Gastroesophageal sphincter (tissue), 4 donors: Measurements from ENCODE around the gene XXYLT1. TPM values are rescaled to one million over a fixed set of nuclear protein-coding genes. Genes with fewer than 3 reads are reported as not detected.
"Not testable (repeated sequence)": the region's sequence is repeated elsewhere in the genome, so short reads cannot be mapped to it uniquely, and the experiment has no call there.

Experiments
- ATAC-seq: fragments of 150-250 bp; one replicate; pipeline ENCODE4 v1.9.1; 2016; ENCODE audit warnings: mild to moderate bottlenecking, moderate library complexity
- H3K27ac ChIP-seq, 4 donors: fragments of 200-600 bp; sonication (generic) in 3 of 4; 1 replicate in 3 of 4; 2 replicates in 1 of 4; pipeline ENCODE4 v1.5.1; 2016 to 2019
- H3K27me3 ChIP-seq: fragments of 200-600 bp; sonication (generic); one replicate; pipeline ENCODE4 v1.5.1; 2019
- H3K36me3 ChIP-seq, 2 donors: fragments of 200-600 bp; sonication (generic); one replicate each; pipeline ENCODE4 v1.5.1; 2019; ENCODE audit warnings: control low read depth in 1 of 2
- H3K4me1 ChIP-seq, 3 donors: fragments of 200-600 bp; sonication (generic); 1 replicate in 2 of 3; 2 replicates in 1 of 3; pipeline ENCODE4 v1.5.1; 2016 to 2019; ENCODE audit warnings: control low read depth in 2 of 3
- H3K4me3 ChIP-seq, 2 donors: fragments of 200-600 bp; sonication (generic); one replicate each; pipeline ENCODE4 v1.5.1; 2019; ENCODE audit warnings: mild to moderate bottlenecking in 1 of 2, moderate library complexity in 1 of 2
- H3K9me3 ChIP-seq, 3 donors: fragments of 200-600 bp; sonication (generic); one replicate each; pipeline ENCODE4 v1.5.1; 2017 to 2019; ENCODE audit warnings: control low read depth in 2 of 3
- EP300 ChIP-seq: sonication (generic); formaldehyde crosslinking; IDR thresholded peaks from one replicate; pipeline ENCODE4 v1.6.1; 2017; ENCODE audit warnings: antibody characterized with exemption, mild to moderate bottlenecking
- POLR2A ChIP-seq, 2 donors: fragments of 450-650 bp; IDR thresholded peaks; one replicate each; pipeline ENCODE4 v1.6.1; 2017; ENCODE audit warnings: antibody characterized with exemption in 2 of 2, mild to moderate bottlenecking in 2 of 2, moderate library complexity in 1 of 2
- POLR2AphosphoS5 ChIP-seq: sonication (generic); formaldehyde crosslinking; IDR thresholded peaks from one replicate; pipeline ENCODE4 v1.6.1; 2017; ENCODE audit warnings: antibody characterized with exemption
- WGBS, 2 donors: methylation state at CpG; one replicate each; pipeline ENCODE4 v1.1.5; 2018; ENCODE audit warnings: low coverage in 1 of 2; 5-methylcytosine and 5-hydroxymethylcytosine counted together
- total RNA-seq, 4 donors: library from RNA; depleted of rRNA; stranded (reverse); fragments of >200 nt; gene quantifications; one replicate each; pipeline ENCODE4 v1.1.0, GENCODE V29; 2016
- TF ChIP-seq, protein P1 (sequence below), 4 experiments: fragments of 200-600 bp in 2 of 4; fragments of 450-650 bp in 2 of 4; sonication (generic) in 1 of 4; IDR thresholded peaks; one replicate each; pipeline ENCODE4 v1.5.1; 2017 to 2019; ENCODE audit warnings: antibody characterized with exemption in 4 of 4, mild to moderate bottlenecking in 2 of 4, moderate library complexity in 2 of 4

XXYLT1 gene
- total RNA-seq, 4 donors from 2014 or later, result 10.1 to 14.0 (median 12.5) TPM

DNA sequence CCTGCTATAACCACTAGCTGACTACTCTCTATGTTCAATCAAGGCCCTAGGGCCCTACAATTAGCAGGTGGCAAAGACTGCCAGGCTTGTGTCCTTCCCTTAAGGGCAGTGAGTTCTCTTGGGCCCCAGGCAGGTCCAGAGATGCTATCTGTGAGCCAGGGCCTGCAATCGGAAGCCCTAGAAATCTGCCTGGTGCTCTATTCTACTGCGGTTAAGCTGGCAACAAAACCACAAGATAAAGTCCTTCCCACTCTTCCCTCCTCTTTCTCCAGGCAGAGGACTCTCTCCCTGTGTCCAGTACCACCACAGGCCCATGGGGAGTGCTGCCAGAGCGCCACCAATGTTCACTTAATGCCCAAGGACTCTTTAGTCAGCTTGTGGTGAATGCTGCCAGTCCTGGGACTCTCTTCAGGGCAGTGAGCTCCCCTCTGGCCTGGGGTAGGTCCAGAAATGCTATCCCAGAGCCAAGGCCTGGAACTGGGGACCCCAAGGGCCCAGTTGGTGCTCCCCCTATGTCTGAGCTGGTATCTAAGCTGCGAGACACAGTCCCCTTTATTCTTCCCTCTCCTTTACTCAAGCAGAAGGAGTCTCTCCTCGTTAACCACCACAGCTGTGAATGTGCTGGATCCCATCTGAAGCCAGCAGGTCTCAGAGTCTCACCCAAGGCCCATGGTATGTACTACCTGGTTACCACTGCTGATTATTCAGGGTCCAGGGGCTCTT is 34.7 kb downstream of the XXYLT1 start:
- H3K4me1 ChIP-seq, result peaks cover 0 to 34% (median 7%) of the 10 kb centered on the region in 3 donors
- no peaks in the 10 kb centered on the region for H3K36me3 ChIP-seq
- no peaks in the 10 kb centered on the region for H3K27me3 ChIP-seq
- no peak for ATAC-seq
- H3K9me3 ChIP-seq, result no peaks in the 10 kb centered on the region
- WGBS, 2 donors, result no CpG with 5 or more reads among the region's 5 CpGs
- H3K4me3 ChIP-seq, result no peak overlapping the region
- peak overlapping the region in 1 of 4 donors; percentile 3 for H3K27ac ChIP-seq
- TF ChIP-seq, protein P1, sequence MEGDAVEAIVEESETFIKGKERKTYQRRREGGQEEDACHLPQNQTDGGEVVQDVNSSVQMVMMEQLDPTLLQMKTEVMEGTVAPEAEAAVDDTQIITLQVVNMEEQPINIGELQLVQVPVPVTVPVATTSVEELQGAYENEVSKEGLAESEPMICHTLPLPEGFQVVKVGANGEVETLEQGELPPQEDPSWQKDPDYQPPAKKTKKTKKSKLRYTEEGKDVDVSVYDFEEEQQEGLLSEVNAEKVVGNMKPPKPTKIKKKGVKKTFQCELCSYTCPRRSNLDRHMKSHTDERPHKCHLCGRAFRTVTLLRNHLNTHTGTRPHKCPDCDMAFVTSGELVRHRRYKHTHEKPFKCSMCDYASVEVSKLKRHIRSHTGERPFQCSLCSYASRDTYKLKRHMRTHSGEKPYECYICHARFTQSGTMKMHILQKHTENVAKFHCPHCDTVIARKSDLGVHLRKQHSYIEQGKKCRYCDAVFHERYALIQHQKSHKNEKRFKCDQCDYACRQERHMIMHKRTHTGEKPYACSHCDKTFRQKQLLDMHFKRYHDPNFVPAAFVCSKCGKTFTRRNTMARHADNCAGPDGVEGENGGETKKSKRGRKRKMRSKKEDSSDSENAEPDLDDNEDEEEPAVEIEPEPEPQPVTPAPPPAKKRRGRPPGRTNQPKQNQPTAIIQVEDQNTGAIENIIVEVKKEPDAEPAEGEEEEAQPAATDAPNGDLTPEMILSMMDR (IDR thresholded peaks at IDR 0.05), result no peak
- TF ChIP-seq POLR2A (IDR thresholded peaks at IDR 0.05) (no peak), EP300 (no peak), POLR2AphosphoS5 (no peak)

DNA sequence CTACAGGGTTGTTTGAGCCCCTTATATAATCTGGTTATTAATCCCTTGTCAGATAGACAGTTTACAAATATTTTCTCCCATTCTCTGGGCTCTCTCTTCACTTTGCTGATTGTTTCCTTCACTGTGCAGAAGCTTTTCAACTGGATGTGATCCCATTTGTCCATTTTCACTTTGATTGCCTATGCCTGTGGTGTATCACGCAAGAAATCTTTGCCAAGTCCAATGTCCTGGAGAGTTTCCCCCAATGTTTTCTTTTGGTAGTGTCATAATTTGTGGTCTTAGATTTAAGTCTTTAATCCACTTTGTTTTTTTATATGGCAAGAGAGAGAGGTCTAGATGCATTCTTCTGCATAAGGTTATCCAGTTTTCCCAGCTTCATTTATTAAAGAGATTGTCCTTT is 40.7 kb downstream of the XXYLT1 start:
- Histone ChIP-seq H3K27me3 (no peaks in the 10 kb centered on the region), H3K4me3 (no peak overlapping the region), H3K27ac (no peak overlapping the region), H3K36me3 (peaks cover 0 to 13% of the 10 kb centered on the region in 2 donors), H3K9me3 (no peaks in the 10 kb centered on the region), H3K4me1 (no peaks in the 10 kb centered on the region)
- WGBS, 2 donors, result 64 to 86% methylated on average over 1 of the region's 1 CpG
- no peak for ATAC-seq
- no peak for TF ChIP-seq POLR2AphosphoS5
- TF ChIP-seq EP300, result no peak
- no peak for TF ChIP-seq POLR2A (IDR thresholded peaks at IDR 0.05)
- TF ChIP-seq, protein P1 (IDR thresholded peaks at IDR 0.05), result no peak

DNA sequence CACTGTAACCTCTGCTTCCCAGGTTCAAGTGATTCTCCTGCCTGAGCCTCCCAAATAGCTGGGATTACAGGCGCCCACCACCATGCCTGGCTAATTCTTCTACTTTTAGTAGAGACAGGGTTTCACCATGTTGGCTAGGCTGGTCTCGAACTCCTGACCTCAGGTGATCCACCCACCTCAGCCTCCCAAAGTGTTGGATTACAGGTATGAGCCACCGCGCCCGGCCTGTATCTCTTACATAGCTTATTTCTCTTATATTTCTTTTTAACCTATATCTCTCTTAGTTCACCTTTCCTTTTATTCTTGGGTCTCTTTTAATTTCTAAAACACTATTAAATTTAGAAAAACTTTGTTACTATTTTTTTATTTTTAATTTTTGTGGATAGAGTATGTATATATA is 42.1 kb downstream of the XXYLT1 start:
- not testable (repeated sequence) for H3K27ac ChIP-seq, H3K4me1 ChIP-seq, H3K27me3 ChIP-seq, ATAC-seq, H3K4me3 ChIP-seq, H3K9me3 ChIP-seq
- 91 to 98% methylated on average over 4 to 5 of the region's 5 CpGs for WGBS, 2 donors
- H3K36me3 ChIP-seq, result peaks cover 0 to 14% of the 10 kb centered on the region in 2 donors

DNA sequence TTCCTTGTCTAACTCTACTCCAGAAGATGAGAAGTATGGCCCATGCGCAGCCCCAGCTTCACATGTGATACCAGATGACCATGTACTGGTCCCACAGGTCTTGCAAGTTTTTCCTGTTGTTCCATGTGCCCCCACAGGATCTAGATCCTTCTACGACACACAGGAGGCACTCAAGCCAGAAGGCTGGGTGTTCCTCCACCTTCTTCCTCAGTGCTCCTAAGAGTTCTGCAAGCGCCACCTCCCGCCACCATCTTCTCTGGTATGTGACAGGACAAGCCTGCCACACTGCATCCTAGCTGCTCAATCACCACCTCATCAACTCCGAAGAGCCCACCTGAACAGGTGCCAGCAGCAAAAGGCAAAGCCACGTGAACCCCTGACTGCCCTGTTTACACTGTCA is 43.1 kb downstream of the XXYLT1 start:
- Histone ChIP-seq H3K27ac (no peak overlapping the region), H3K36me3 (peaks cover 0 to 14% of the 10 kb centered on the region in 2 donors), H3K9me3 (no peaks in the 10 kb centered on the region), H3K27me3 (no peaks in the 10 kb centered on the region), H3K4me1 (peaks cover 0 to 18% (median 14%) of the 10 kb centered on the region in 3 donors), H3K4me3 (no peak overlapping the region)
- TF ChIP-seq EP300 (no peak), POLR2A (IDR thresholded peaks at IDR 0.05) (no peak)
- ATAC-seq, result no peak
- 91 to 97% methylated on average over 1 to 5 of the region's 6 CpGs for WGBS, 2 donors

DNA sequence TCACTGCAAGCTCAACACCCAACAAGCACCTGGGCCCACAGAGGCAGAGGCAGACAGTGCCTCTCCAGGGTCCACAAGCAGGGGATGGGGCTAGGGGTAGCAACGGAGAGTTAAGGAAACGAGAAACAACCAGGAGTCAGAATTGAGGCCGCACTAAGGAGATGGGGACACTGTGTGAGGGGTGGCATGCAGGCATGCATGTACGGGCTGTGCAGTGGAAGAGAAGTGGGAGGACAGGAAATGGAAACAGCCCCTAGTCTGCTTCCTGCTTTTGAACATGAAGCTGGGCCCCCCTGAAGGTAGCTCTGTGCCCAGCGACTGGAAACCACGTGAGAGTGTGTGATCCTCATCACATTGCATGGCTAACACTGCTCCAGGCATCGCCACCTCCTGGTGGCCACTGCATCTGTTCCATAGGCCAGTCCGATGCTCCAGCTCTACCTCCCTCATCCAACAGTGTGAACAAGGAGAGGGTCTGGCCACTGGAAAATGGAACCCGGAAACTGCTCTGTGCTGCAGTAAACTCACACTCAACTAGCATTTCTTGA is 44.0 kb downstream of the XXYLT1 start:
- no peak for ATAC-seq
- 66% methylated on average over 7 of the region's 9 CpGs; no CpG with 5 or more reads in 1 of the 2 donors for WGBS, 2 donors
- peaks cover 0 to 27% (median 22%) of the 10 kb centered on the region in 3 donors for H3K4me1 ChIP-seq
- H3K4me3 ChIP-seq, result no peak overlapping the region
- no peak for TF ChIP-seq POLR2AphosphoS5
- TF ChIP-seq, protein P1 (IDR thresholded peaks at IDR 0.05), result peak in 1 of 4 experiments; percentile 29
- peaks cover 0 to 14% of the 10 kb centered on the region in 2 donors for H3K36me3 ChIP-seq
- H3K9me3 ChIP-seq, result no peaks in the 10 kb centered on the region
- no peak overlapping the region for H3K27ac ChIP-seq
- H3K27me3 ChIP-seq, result no peaks in the 10 kb centered on the region

DNA sequence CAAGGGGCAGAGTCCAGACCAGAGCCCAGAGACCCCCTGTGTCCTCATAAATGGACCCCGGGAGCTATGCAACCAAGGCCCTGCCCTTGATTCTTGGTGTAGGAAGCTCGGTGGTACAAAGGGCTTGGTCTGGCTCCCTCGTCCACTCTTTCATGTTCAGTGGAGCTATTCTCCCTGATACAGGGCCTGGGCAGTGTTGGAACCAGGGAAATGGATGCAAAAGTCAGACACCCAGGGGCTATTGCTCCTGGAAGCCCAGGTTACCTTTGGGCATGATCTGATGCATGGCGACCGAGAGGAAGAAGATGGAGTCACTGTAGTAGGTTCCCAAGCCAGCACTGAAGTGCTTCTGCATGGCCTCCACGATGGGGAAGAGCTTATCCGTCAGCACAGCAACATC is 44.5 kb downstream of the XXYLT1 start:
- no peaks in the 10 kb centered on the region for H3K27me3 ChIP-seq
- TF ChIP-seq POLR2A (IDR thresholded peaks at IDR 0.05) (no peak), POLR2AphosphoS5 (no peak), EP300 (no peak)
- TF ChIP-seq, protein P1 (IDR thresholded peaks at IDR 0.05), result no peak
- H3K4me1 ChIP-seq, result peaks cover 0 to 32% (median 27%) of the 10 kb centered on the region in 3 donors
- WGBS, 2 donors, result 83 to 95% methylated on average over 2 to 4 of the region's 7 CpGs
- ATAC-seq, result no peak
- H3K9me3 ChIP-seq, result no peaks in the 10 kb centered on the region
- peaks cover 0 to 14% of the 10 kb centered on the region in 2 donors for H3K36me3 ChIP-seq
- no peak overlapping the region for H3K4me3 ChIP-seq
- no peak overlapping the region for H3K27ac ChIP-seq
